NCI-H1694 (cell line): Measurements from ENCODE around the gene ADAMTSL2.
A peak's percentile ranks its signal among the peaks of the same experiment; 100 is the strongest.

Experiments
- DNase-seq: peaks from one replicate; lab custom pipeline; 2025; lab: John Stamatoyannopoulos, UW

Gene ADAMTSL2

GRCh38 chr9:133575186-133576030, 40.9 kb downstream of the ADAMTSL2 start:
- no peak for DNase-seq

GRCh38 chr9:133576031-133576874, 41.7 kb downstream of the ADAMTSL2 start:
- DNase-seq = no peak

DNA sequence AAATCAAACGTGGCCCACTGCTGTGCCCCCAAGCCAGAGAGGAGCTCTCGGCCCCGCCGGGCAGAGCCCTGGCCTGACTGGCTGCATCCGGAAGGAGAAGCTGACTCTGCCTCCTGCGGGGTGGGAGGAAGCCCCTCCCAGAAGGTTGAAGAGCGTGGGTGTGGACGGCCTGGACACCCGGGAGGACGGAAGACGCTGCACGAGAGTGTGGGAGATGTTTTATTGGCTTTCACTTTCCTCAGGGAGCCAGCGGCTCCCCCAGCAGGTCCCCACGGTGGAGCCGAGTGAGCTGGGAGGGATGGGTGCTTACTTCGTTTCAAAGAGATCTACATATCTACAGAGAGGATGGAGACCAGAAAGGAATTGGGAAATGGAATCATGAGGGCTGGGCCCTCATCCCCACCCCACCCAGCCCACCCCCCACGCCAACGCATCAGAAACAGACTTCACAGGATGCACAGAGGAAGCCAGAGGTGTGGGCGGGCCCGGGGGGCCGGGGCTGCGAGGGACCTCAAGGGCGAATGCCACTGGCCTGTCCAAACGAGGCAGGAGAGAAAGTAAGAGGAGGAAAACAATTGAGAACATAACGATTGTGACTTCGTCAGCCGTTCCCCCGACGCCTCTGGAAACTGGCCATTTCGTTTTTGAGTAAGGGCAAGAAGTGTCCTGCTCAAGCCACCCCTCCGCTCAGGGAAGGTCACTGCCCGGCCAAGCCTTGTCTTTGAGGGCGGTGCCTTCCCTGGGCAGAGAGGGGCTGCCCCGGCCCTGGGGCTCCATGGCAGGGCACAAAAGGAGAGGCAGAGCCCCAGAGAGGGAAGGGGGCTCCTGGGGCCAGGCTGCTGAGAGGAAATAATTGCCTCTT, 42.6 kb downstream of the ADAMTSL2 start:
- no peak for DNase-seq

DNA sequence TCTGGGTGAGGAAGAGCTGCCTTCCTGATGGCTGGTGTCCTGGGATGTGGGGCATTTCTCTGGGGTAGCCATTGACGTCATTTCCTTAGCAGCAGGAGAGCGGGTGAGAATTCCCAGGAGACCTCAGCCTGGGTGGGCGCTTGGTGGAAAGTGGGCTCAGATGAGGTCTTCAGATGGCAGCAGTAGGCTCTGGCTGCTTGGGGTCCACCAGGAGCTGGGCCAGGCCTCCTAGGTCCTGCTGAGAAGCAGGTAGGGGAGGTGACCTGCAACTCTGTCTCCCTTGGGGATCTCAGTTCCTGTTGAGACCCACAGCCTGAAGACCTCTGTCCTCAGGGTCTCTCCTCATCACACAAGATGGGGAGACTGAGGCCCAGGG, 43.2 kb downstream of the ADAMTSL2 start:
- DNase-seq = no peak

DNA sequence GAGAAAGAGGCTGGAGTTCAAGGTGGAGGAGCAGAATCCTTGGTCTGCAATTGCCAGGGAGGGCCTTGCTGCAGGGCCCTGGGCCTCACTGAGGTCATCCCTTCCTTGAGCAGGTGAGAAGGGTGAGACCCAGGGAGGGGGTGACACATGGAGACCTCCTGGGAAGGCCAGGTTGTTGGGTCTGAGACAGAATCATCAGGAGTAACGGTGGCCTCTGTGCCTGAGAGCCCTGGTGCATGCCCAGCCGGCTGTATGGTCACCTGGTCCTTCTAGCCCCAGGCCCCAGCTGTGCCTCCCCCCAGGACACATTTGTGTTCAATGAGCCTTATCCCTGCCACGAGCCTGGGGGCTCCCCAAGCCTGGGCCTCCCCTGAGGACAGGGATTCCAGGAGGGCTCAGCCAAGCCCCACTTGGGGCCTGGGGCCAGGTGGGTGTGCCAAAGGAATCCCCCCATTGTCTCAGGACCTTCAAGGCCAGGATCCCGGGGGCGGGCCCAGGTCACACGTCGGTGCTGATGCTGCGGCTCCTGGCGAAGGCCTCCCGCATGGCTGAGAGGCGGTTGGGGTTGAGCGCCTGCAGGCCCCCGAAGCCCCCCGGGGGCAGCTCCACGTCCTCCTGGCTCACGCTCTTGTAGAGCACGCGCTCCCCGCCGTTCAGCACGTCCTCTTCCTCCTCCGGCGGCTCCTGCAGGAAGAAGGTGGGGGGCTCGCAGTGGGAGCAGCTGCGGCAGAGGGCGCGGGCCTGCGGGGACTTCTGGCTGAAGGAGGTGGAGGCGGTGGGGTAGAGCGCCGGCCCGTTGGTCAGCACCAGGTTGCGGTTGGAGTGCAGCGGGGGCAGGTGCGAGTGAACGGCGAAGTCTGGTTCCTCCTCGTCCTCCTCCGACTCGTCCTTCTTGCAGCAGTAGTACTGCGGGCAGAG, 44.3 kb downstream of the ADAMTSL2 start:
- DNase-seq = no peak

DNA sequence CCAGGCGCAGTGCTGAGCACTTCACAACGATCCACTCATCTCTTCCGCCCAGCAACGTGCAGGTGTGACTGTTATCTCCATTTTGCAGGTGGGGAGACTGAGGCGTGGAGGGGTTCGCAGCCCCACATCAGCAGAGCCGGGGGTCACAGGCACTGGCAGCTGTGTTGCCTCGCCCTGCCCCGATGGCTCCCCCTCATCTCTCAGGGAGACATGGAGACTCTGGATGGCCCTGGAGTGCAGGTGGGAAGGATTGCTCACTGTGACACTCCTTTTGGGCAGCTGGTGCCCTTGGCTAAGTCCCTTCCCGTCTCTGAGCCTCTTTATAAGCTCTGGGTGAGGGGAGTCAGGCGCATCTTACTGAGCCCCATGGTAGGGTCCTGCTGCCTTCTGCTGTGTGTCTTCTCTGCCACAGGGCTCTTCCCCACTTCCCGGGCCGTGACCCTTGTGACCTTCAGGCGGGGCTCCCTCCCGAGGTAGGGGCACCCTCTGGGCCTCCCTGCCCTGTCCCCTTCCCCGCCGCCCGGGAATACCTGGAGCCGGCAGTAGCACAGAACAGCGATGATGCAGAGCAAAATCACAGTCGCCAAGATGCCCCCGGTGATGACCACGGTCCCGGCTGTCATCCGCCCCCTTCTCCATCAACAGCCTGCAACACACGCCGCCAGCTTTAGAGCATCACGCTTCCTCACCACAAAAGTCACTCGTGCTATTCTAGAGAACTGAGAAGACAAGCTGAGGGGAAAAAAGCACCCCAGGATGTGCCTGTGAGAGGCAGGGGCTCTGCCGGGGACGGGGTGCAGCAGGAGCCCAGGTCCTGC, 45.3 kb downstream of the ADAMTSL2 start:
- DNase-seq = no peak

DNA sequence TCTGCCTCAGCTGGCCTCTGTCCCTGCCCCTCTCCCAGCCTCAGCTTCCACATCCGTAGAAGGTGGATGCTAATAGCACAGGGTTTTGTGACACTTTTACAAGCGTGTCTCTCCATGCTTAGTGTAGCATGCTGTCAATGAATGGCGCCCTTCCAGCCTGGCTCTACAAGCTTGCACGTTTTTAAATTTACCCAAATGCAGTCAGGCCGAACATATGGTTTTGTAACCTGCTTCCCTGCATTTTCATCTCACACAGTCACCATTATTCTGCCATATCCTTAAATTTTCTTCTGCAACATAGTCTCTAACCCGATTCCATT, 45.9 kb downstream of the ADAMTSL2 start:
- peak; percentile 83 for DNase-seq

GRCh38 chr9:133581011-133581410, 46.5 kb downstream of the ADAMTSL2 start:
- DNase-seq = no peak

- no peak for DNase-seq
Measured at GRCh38 chr9:133581513-133582343, 47.2 kb downstream of the ADAMTSL2 start.

DNA sequence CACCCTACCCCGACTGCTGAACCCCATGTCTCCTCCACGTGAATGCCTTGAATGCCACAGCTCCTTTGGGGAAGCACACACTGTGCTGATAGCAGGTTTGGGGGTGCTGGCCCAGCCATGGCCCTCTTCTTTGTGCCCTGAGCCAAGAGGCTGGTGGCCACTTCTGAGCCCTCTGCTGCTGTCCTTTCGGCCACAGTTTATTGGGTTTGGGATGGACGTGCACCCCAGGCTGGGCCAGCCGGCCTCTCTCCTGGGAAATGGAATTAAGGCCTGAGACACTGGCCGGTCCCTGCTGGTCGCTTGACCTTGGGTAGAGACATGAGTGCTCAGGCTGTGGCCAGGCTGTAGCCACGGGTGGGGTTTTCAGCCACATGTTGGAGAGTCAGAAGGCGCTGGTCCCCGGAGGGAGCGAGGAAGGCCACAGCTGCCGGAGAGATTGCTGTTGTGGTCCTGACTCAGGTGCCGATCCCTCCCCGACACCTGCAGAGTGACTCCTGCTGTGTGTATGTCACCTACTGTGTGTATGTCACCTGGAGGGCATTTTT, 48.1 kb downstream of the ADAMTSL2 start:
- DNase-seq = no peak

DNA sequence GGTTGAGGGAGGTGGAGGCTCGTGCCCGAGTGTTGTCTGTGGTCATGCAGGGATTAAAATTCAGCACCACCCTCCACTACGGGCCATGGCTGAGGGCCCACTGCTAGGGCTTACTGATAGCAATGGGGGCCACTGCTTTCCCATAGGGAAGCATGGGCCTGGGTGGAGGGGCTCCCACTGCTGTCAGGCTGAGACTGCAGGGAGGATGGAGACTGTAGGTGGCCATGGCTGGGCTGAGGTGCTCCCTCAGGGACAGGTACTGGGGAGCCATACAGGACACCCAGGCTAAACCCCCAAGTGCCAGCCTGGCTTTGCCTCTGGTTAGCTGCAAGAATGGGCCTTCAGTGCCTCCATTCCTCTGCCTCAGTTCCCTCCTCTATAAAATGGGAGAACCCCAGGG, 48.6 kb downstream of the ADAMTSL2 start:
- DNase-seq = no peak

DNA sequence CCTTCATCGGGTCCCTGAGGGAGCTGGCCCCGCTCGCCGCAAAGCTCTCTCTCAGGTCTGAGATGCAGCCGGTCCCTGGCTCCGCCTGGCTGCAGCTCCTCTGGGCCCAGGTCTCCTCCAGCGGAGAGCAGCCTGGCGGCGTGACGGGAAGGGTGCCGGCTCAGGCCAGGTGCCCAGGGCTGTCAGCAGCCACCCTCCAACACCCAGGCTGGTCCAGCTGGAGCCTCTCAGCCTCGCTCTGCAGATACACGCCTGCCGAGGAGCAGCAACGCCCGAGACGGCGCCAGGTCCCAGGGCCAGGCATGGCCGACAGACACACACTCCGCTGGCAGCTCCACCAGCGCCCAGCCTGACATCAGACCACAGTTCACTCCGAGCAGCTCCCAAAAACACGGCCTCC, 49.1 kb downstream of the ADAMTSL2 start:
- DNase-seq = no peak

GRCh38 chr9:133584167-133584558, 49.7 kb downstream of the ADAMTSL2 start:
- DNase-seq = no peak

DNA sequence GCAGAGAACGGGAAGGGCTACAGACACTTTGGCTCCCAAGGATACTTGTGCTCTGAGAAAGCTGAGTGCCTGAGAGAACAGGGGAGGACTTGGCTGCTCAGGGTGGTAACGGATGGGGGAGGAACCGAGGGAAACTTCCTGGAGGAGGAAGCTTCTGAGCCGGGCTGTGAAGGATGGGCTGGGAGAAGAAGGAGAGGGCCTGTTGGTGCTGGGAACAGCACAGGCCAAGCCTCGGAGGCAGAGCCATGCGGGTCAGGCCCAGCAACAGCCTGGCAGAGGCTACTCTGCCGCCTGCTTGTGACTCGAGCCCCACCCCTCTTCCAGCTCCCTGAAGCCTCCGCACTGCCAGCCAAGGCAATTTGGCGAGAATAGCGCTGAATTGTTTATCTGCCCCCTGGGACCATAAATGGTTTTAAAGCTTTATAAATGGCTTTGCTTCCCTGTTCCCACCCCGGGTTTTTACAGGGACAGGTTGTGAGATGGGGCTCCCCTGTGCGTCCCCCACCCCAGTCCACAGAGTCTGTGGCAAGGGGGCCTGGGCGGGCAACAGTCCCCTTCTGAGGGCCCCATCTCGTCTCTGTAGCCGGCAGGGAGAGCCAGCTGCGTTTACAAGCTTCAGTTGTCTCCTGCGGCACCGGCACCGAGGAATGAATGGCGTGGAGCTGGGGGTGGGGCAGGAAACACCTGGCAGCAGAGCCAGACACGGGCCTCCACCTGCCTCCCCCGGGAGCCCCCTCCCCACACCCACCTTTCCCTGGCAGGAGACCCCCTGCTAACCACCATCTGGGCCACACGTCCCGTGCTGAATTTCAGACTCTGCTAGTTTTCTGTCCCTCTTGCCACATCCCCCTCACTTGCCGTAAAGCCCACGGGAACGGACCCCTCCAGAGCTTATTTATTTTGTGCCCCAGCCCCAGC, 50.3 kb downstream of the ADAMTSL2 start:
- DNase-seq = peak; percentile 71

GRCh38 chr9:133585481-133586351, 51.2 kb downstream of the ADAMTSL2 start:
- DNase-seq = peak; percentile 48

GRCh38 chr9:133587051-133587450, 52.5 kb downstream of the ADAMTSL2 start:
- DNase-seq = no peak

- no peak for DNase-seq
Measured at GRCh38 chr9:133587466-133587865, 53.0 kb downstream of the ADAMTSL2 start.
